ENCODE measurements around the gene GSAP. TPM values are rescaled to one million over a fixed set of nuclear protein-coding genes. Genes with fewer than 3 reads are reported as not detected.
A peak's percentile ranks its signal among the peaks of the same experiment; 100 is the strongest.
"Not testable (repeated sequence)": the region's sequence is repeated elsewhere in the genome, so short reads cannot be mapped to it uniquely, and the experiment has no call there.

Gene GSAP
- total RNA-seq, 4 donors from 2014 or later: 14.3 to 25.5 (median 22.0) TPM

DNA sequence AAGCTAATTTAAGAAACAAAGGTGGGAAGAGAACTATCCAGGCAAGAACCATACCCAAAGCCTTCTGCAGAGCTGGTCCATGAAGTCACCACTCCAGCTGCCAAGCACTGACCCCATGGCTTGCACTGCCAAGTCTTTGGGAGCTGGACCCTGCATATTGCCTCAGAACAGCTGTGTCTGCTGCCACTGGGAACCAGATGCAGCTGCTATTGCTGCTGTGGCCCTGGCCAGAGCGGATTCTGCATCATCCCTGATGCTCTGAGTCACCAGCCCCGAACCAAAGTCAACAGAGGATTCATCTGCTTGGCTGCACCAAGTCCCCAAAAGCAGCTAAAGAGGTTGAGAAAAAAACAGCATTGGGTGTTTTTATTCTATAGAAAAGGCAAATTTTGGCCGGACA is 39.2 kb upstream of the GSAP start:
- 66 to 85% methylated on average over 3 of the region's 3 CpGs for WGBS, 2 donors

DNA sequence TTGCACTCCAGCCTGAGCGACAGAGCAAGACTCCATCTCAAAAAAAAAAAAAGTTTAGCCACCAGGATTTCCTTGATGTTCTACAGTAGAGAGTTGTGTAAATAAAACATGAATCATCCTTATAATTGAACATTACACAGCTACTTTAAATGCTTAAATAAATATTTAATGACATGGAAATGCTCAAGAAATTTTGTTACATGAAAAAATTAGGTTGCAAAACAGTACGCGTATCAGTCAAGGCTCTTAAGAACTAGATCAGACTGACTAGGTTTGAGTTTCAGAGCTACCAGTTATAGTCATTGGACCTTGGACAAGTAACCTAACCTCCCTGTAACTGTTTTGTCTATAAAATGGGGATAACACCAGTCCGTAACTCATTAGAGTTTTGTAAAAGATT is 38.7 kb upstream of the GSAP start:
- H3K4me1 ChIP-seq: peaks cover 0 to 26% (median 0%) of the 10 kb centered on the region in 4 donors
- H3K27ac ChIP-seq: no peak overlapping the region
- TF ChIP-seq EP300 (IDR thresholded peaks at IDR 0.05) (no peak), POLR2A (IDR thresholded peaks at IDR 0.05) (no peak)
- TF ChIP-seq, protein P1, sequence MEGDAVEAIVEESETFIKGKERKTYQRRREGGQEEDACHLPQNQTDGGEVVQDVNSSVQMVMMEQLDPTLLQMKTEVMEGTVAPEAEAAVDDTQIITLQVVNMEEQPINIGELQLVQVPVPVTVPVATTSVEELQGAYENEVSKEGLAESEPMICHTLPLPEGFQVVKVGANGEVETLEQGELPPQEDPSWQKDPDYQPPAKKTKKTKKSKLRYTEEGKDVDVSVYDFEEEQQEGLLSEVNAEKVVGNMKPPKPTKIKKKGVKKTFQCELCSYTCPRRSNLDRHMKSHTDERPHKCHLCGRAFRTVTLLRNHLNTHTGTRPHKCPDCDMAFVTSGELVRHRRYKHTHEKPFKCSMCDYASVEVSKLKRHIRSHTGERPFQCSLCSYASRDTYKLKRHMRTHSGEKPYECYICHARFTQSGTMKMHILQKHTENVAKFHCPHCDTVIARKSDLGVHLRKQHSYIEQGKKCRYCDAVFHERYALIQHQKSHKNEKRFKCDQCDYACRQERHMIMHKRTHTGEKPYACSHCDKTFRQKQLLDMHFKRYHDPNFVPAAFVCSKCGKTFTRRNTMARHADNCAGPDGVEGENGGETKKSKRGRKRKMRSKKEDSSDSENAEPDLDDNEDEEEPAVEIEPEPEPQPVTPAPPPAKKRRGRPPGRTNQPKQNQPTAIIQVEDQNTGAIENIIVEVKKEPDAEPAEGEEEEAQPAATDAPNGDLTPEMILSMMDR (IDR thresholded peaks at IDR 0.05): no peak
- no peaks in the 10 kb centered on the region for H3K27me3 ChIP-seq
- H3K4me3 ChIP-seq: no peak overlapping the region
- no peaks in the 10 kb centered on the region for H3K36me3 ChIP-seq
- no peak for DNase-seq (ENCODE audit: low spot score in 2 of 2)
- WGBS, 2 donors: 95 to 100% methylated on average over 4 of the region's 4 CpGs
- no peaks in the 10 kb centered on the region for H3K9me3 ChIP-seq

More for the DNA sequence above, 39.2 kb upstream of the GSAP start:
- Histone ChIP-seq H3K4me1 (peaks cover 0 to 26% (median 0%) of the 10 kb centered on the region in 4 donors), H3K27ac (no peak overlapping the region), H3K9me3 (no peaks in the 10 kb centered on the region), H3K27me3 (no peaks in the 10 kb centered on the region), H3K4me3 (no peak overlapping the region), H3K36me3 (no peaks in the 10 kb centered on the region)
- peak in 1 of 2 donors; percentile 21 for DNase-seq (ENCODE audit: low spot score in 2 of 2)
- TF ChIP-seq POLR2A (IDR thresholded peaks at IDR 0.05) (no peak), EP300 (IDR thresholded peaks at IDR 0.05) (no peak)
- TF ChIP-seq, protein P1 (IDR thresholded peaks at IDR 0.05): no peak

DNA sequence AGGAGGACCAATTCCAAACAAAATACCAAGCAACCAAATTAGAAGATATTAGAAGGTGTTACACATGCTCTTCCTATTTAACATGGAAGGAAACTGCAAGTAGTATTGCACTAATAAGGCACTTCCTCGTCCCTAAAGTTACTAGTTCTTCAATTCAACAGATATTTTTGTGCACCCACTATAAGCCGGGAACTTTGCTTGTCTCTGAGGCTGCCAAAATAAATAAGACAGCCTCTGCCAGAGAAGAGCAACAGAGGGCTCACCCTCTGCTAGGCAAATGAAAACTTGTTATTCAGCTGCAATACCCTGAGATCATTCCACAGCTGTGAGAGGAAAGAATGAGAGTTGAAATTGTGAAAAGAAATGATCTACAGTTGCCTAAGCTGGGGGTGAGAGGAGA is 37.4 kb upstream of the GSAP start:
- Histone ChIP-seq H3K4me3 (no peak overlapping the region), H3K4me1 (peaks cover 0 to 26% (median 0%) of the 10 kb centered on the region in 4 donors), H3K27me3 (no peaks in the 10 kb centered on the region), H3K36me3 (no peaks in the 10 kb centered on the region), H3K27ac (peak overlapping the region in 1 of 4 donors; percentile 61), H3K9me3 (no peaks in the 10 kb centered on the region)
- TF ChIP-seq EP300 (IDR thresholded peaks at IDR 0.05): peak in 1 of 2 donors; percentile 56
- TF ChIP-seq POLR2A (IDR thresholded peaks at IDR 0.05): no peak
- 2 to 3% methylated on average over 2 of the region's 2 CpGs for WGBS, 2 donors
- peak in 1 of 2 donors; percentile 9 for DNase-seq (ENCODE audit: low spot score in 2 of 2)

DNA sequence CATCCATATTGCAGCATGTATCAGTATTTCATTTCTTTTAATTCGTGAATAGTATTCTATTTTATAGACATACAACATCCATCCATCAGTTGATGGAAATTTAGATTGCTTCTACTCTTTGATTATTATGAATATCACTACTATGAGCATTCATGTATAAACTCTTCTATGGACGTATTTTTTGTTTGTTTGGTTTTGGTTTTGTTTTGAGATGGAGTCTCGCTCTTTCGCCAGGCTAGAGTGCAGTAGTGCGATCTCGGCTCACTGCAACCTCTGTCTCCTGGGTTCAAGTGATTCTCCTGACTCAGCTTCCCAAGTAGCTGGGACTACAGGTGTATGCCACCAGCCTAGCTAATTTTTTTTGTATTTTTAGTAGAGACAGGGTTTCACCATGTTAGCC is 35.8 kb upstream of the GSAP start:
- H3K27ac ChIP-seq; H3K36me3 ChIP-seq; H3K27me3 ChIP-seq; DNase-seq (ENCODE audit: low spot score in 2 of 2); H3K9me3 ChIP-seq; H3K4me3 ChIP-seq: not testable (repeated sequence)
- WGBS, 2 donors: 96 to 98% methylated on average over 6 of the region's 6 CpGs
- peaks cover 0 to 26% (median 0%) of the 10 kb centered on the region in 4 donors for H3K4me1 ChIP-seq

DNA sequence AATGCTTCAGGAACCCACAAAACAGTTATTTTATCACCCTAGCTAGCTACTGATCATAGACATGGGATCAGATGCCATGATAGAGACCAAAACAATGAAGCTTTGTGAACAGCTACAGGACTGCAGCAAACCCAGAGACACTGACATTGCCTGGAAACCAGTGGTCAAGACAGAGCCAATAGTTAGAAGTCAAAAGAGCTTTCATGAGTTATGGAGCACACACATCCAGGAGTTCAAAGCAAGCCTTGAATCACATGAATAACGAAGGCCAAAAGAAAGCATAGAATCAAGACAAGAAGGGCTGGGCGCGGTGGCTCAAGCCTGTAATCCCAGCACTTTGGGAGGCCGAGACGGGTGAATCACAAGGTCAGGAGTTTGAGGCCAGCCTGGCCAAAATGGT is 34.5 kb upstream of the GSAP start:
- no peak for DNase-seq (ENCODE audit: low spot score in 2 of 2)
- H3K36me3 ChIP-seq: no peaks in the 10 kb centered on the region
- no peak overlapping the region for H3K4me3 ChIP-seq
- H3K9me3 ChIP-seq: no peaks in the 10 kb centered on the region
- TF ChIP-seq EP300 (IDR thresholded peaks at IDR 0.05): no peak
- TF ChIP-seq, protein P1 (IDR thresholded peaks at IDR 0.05): no peak
- TF ChIP-seq POLR2A (IDR thresholded peaks at IDR 0.05): no peak
- WGBS, 2 donors: 38 to 55% methylated on average over 5 of the region's 5 CpGs
- no peaks in the 10 kb centered on the region for H3K27me3 ChIP-seq
- peaks cover 0 to 26% (median 0%) of the 10 kb centered on the region in 4 donors for H3K4me1 ChIP-seq
- peak overlapping the region in 2 of 4 donors; percentile 15 to 60 for H3K27ac ChIP-seq

DNA sequence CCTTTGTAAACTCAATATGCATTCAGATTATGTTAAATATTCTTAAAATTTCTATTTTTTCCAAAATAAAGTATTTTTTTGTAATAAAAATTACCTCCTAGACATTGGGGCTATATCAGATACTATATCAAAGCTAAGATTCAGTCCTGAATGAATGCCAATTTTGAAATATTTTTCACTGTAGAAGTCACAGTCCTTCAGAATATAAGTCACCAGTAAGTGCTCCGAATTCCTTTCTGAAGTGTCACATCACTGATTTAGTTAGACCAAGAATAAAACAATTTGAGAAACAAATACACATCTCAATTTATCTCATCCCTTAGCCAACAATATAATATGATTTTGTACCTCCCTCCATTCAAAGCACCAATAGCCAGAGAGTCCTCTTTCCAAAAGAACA is 33.9 kb upstream of the GSAP start:
- WGBS, 2 donors: 52 to 54% methylated on average over 1 of the region's 1 CpG

More for the DNA sequence above, 33.9 kb upstream of the GSAP start:
- H3K4me3 ChIP-seq: no peak overlapping the region
- no peaks in the 10 kb centered on the region for H3K9me3 ChIP-seq
- H3K36me3 ChIP-seq: no peaks in the 10 kb centered on the region
- H3K4me1 ChIP-seq: peaks cover 0 to 26% (median 0%) of the 10 kb centered on the region in 4 donors
- peak overlapping the region in 1 of 4 donors; percentile 60 for H3K27ac ChIP-seq
- DNase-seq (ENCODE audit: low spot score in 2 of 2): no peak
- TF ChIP-seq EP300 (IDR thresholded peaks at IDR 0.05): no peak
- TF ChIP-seq POLR2A (IDR thresholded peaks at IDR 0.05): no peak
- TF ChIP-seq, protein P1 (IDR thresholded peaks at IDR 0.05): no peak
- no peaks in the 10 kb centered on the region for H3K27me3 ChIP-seq
